Measurements from ENCODE around the gene CD2BP2. TPM values are rescaled to one million over a fixed set of nuclear protein-coding genes. Genes with fewer than 3 reads are reported as not detected.
"Not testable (repeated sequence)": the region's sequence is repeated elsewhere in the genome, so short reads cannot be mapped to it uniquely, and the experiment has no call there.

The CD2BP2 gene
- total RNA-seq, 4 donors from 2014 or later: 33.6 to 43.2 (median 38.5) TPM

DNA sequence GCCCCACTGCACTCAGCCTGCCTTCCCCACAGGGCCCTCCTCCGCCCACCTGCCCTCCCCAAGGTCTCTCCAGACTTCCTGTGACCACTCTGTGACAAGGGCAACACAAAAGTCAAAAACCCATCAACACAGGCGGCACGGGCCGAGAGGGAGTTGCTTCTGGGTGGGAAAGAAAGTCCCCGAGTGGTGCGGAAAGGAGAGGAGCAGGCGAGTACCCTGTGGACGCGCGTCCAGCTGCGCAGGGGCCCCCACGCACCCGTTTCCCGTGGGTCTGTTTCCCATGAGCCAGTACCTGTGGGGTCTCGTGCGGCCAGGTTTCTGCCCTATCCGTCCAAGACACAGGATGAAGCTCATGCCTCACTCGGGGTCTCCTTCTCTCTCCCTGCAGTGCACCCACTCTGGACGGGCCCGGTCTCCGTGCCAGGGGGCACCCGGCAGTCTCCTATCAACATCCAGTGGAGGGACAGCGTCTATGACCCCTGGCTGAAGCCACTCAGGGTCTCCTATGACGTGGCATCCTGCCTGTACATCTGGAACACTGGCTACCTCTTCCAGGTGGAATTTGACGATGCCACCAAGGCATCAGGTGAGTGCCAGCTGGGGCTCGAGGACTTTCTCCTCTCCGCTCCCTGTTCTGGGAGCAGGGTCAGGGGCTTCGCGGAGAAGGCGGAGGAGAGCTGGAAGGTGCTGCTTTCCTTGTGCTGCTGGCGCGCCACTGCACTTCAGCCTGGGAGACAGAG, 12.2 kb downstream of the CD2BP2 start:
- peak in 1 of 2 donors; percentile 78 for DNase-seq (ENCODE audit: low spot score in 2 of 2)
- TF ChIP-seq POLR2A (IDR thresholded peaks at IDR 0.05) (no peak), CTCF (IDR thresholded peaks at IDR 0.05) (no peak)
- H3K4me3 ChIP-seq (ENCODE audit: low read depth, poor library complexity, severe bottlenecking): no peak overlapping the region
- intact Hi-C loops (cut with DNase I; ENCODE audit: low total_unique reads): no loop called here
- 92 to 94% methylated on average over 28 to 32 of the region's 32 CpGs for WGBS, 2 donors

- intact Hi-C loops (cut with DNase I; ENCODE audit: low total_unique reads); H3K4me3 ChIP-seq (ENCODE audit: low read depth, poor library complexity, severe bottlenecking): not testable (repeated sequence)
- 89 to 93% methylated on average over 8 of the region's 8 CpGs for WGBS, 2 donors
- DNase-seq (ENCODE audit: low spot score in 2 of 2): peak in 1 of 2 donors; percentile 20
These were observed 13.1 kb downstream of the CD2BP2 start for GRCh38 chr16:30341971-30342370.

DNA sequence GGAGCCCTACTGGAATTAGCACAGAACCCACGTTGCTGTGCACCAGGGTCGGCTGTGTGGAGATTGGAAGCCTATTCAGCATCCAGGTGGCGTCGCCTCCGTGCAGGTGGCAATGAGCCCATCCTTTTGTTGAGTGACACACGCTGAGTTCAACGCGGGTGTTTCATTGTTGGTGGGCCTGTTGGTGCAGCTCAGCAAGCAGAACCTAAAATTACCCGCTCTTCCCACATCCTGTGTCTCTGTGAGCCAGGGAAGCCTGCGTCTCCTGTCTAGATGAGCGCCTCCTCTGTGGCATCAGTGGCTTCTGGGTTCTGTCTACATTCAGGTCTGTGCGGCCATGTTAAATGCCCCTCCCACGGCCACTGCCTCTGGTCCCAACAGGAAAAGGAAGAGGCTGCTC, 14.5 kb downstream of the CD2BP2 start:
- DNase-seq (ENCODE audit: low spot score in 2 of 2): peak in 1 of 2 donors; percentile 50
- TF ChIP-seq CTCF (IDR thresholded peaks at IDR 0.05): no peak
- TF ChIP-seq POLR2A (IDR thresholded peaks at IDR 0.05): no peak
- no peak overlapping the region for H3K4me3 ChIP-seq (ENCODE audit: low read depth, poor library complexity, severe bottlenecking)
- intact Hi-C loops (cut with DNase I; ENCODE audit: low total_unique reads): no loop called here
- WGBS, 2 donors: 84 to 87% methylated on average over 10 to 12 of the region's 13 CpGs

DNA sequence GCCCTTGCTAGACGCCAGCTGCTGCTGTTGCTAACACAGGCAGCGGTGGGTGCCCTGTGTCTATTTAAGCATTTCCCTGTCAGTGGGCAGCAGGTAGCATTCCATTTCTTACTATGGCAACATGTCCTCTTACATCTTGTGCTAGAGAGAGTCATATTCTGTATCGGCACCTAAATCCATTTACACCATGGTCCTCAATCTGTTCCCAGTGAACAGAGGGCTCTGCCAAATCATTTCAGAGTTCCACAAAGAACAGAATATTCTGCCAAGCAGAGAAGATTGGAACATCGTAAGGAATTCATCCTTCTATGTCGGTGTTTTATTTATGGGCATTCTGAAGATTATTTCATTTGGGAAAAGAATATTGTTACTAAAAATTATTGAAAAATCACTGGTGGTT, 16.4 kb downstream of the CD2BP2 start:
- DNase-seq (ENCODE audit: low spot score in 2 of 2); intact Hi-C loops (cut with DNase I; ENCODE audit: low total_unique reads); H3K4me3 ChIP-seq (ENCODE audit: low read depth, poor library complexity, severe bottlenecking): not testable (repeated sequence)
- 81 to 87% methylated on average over 5 of the region's 5 CpGs for WGBS, 2 donors

DNA sequence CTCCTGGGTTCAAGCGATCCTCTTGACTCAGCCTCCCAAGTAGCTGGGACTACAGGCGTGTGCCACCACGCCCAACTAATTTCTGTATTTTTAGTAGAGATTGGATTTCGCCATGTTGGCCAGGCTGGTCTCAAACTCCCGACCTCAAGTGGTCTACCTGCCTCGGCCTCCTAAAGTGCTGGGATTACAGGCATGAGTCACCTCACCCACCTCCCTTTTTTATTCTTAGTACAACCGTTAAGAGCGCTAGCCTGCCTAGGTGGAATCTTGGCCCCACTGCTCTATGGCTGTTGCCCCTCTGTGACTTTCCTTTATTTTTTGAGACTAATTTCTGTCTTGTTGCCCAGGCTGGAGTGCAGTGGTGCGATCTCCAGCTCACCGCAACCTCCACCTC, 17.1 kb downstream of the CD2BP2 start:
- peak in 1 of 2 donors; percentile 39 for DNase-seq (ENCODE audit: low spot score in 2 of 2)
- intact Hi-C loops (cut with DNase I; ENCODE audit: low total_unique reads); H3K4me3 ChIP-seq (ENCODE audit: low read depth, poor library complexity, severe bottlenecking): not testable (repeated sequence)
- WGBS, 2 donors: 91 to 95% methylated on average over 10 of the region's 10 CpGs

- intact Hi-C loops (cut with DNase I; ENCODE audit: low total_unique reads): no loop called here
- TF ChIP-seq POLR2A (IDR thresholded peaks at IDR 0.05) (no peak), CTCF (IDR thresholded peaks at IDR 0.05) (no peak)
- no peak for DNase-seq (ENCODE audit: low spot score in 2 of 2)
- WGBS, 2 donors: 41 to 48% methylated on average over 16 to 17 of the region's 17 CpGs
- H3K4me3 ChIP-seq (ENCODE audit: low read depth, poor library complexity, severe bottlenecking): no peak overlapping the region
These were observed 19.3 kb downstream of the CD2BP2 start for GRCh38 chr16:30335598-30336474.

DNA sequence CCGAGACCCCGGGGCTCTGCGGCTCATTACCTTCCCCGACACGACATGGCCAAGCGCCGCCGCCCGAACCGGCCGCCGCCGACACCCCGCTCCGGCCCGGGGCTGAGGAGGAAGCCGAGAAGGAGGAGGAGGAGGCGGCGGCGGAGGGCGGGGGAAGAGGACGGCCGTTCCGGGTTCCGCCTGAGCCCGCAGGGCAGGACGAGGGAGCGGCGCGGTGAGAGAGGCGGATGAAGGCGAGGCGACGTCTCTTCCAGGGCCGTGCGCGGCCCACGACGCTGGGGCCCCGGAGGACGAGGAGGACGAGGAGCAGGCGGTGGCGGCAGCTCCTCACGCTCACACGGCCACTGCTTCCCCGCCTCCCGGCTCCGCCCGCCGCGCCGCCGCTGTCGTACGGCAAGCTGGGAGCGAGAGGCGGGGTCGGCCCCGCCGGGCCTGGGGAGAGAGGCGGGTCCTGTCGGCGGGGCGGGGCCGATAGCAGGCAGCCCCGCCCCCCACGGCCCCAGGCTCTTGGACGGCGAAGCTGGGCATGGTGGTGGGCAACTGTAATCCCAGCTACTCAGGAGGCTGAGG, 20.0 kb downstream of the CD2BP2 start:
- TF ChIP-seq CTCF (IDR thresholded peaks at IDR 0.05): peak in 1 of 3 donors; percentile 15
- intact Hi-C loops (cut with DNase I; ENCODE audit: low total_unique reads): not testable (repeated sequence)
- peak overlapping the region; percentile 58 for H3K4me3 ChIP-seq (ENCODE audit: low read depth, poor library complexity, severe bottlenecking)
- DNase-seq (ENCODE audit: low spot score in 2 of 2): peak; percentile 73 to 96
- WGBS, 2 donors: 1% methylated on average over 43 to 68 of the region's 70 CpGs

GRCh38 chr16:30334473-30334989, 20.6 kb downstream of the CD2BP2 start:
- peak overlapping the region; percentile 58 for H3K4me3 ChIP-seq (ENCODE audit: low read depth, poor library complexity, severe bottlenecking)
- intact Hi-C loops (cut with DNase I; ENCODE audit: low total_unique reads): not testable (repeated sequence)
- 0 to 1% methylated on average over 6 to 13 of the region's 33 CpGs for WGBS, 2 donors
- DNase-seq (ENCODE audit: low spot score in 2 of 2): peak in 1 of 2 donors; percentile 95

GRCh38 chr16:30324220-30324619, 30.9 kb downstream of the CD2BP2 start:
- DNase-seq (ENCODE audit: low spot score in 2 of 2); H3K4me3 ChIP-seq (ENCODE audit: low read depth, poor library complexity, severe bottlenecking); intact Hi-C loops (cut with DNase I; ENCODE audit: low total_unique reads): not testable (repeated sequence)
- 83 to 96% methylated on average over 6 of the region's 6 CpGs for WGBS, 2 donors

DNA sequence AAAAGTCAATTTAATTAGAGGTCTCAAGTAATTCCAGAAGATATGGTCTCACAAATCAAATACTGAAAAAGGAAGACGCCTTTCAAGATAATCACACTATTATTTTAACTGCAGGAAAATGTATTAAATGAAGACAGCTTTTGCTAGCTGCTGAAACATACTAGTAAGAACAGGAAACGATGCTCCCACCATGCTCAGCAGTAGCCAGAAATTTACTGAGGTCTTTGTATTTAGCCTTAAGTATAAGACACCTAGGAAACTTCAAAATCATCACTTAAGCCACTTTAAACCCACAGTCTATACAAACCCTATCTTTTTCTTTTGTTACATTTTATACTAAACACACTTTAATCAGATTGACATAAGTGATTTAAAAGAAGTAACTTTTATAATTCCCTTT, 36.5 kb downstream of the CD2BP2 start:
- 59 to 64% methylated on average over 2 of the region's 2 CpGs for WGBS, 2 donors
- H3K4me3 ChIP-seq (ENCODE audit: low read depth, poor library complexity, severe bottlenecking); DNase-seq (ENCODE audit: low spot score in 2 of 2); intact Hi-C loops (cut with DNase I; ENCODE audit: low total_unique reads): not testable (repeated sequence)

Data from lower leg skin (tissue), 4 donors.